OCI-LY1 (cell line): ENCODE results near the gene TCF25.

ENCODE experiments used
- H2AFZ ChIP-seq: fragments of 200-600 bp; sonication (generic), shearing (Covaris generic); 2 replicates; pipeline ENCODE4 v1.6.0; 2014; ENCODE audit warnings: antibody characterized with exemption, mild to moderate bottlenecking, low read length
- H3F3A ChIP-seq: fragments of 200-600 bp; sonication (generic), shearing (Covaris generic); 2 replicates; pipeline ENCODE4 v1.6.0; 2014; ENCODE audit warnings: mild to moderate bottlenecking, antibody characterized with exemption, low read length, moderate library complexity; ENCODE audit not compliant: insufficient read depth
- H3K27ac ChIP-seq: fragments of 200-600 bp; sonication (generic); 2 replicates; pipeline ENCODE4 v1.5.1; 2014; ENCODE audit warnings: low read length, mixed run types, mild to moderate bottlenecking, low read depth; ENCODE audit not compliant: poor library complexity, severe bottlenecking
- H3K27me3 ChIP-seq: fragments of 200-600 bp; sonication (generic); 2 replicates; pipeline ENCODE4 v1.6.0; 2014; ENCODE audit warnings: antibody characterized with exemption, mild to moderate bottlenecking, low read length, moderate library complexity; ENCODE audit not compliant: insufficient read depth
- H3K36me3 ChIP-seq: fragments of 200-600 bp; sonication (generic); 2 replicates; pipeline ENCODE4 v1.6.1; 2014; ENCODE audit warnings: mild to moderate bottlenecking, antibody characterized with exemption, low read length, moderate library complexity, mixed read lengths; ENCODE audit not compliant: insufficient read depth
- H3K4me1 ChIP-seq: fragments of 200-600 bp; sonication (generic); 2 replicates; pipeline ENCODE4 v1.5.1; 2014; ENCODE audit warnings: mild to moderate bottlenecking, low read length, moderate library complexity; ENCODE audit not compliant: insufficient read depth, severe bottlenecking
- H3K4me2 ChIP-seq: fragments of 200-600 bp; sonication (generic), shearing (Covaris generic); 2 replicates; pipeline ENCODE4 v1.6.1; 2014; ENCODE audit warnings: low read length
- H3K4me3 ChIP-seq: fragments of 200-600 bp; sonication (generic); 2 replicates; pipeline ENCODE4 v1.5.1; 2014; ENCODE audit warnings: low read length, low read depth, mild to moderate bottlenecking, mixed read lengths; ENCODE audit not compliant: poor library complexity, severe bottlenecking
- H3K79me2 ChIP-seq: fragments of 200-600 bp; shearing (Covaris generic); 2 replicates; pipeline ENCODE4 v1.6.1; 2016; ENCODE audit warnings: mixed run types, low read length, mixed read lengths; ENCODE audit not compliant: insufficient read depth
- H3K9ac ChIP-seq: fragments of 200-600 bp; sonication (generic), shearing (Covaris generic); 2 replicates; pipeline ENCODE4 v1.6.1; 2014; ENCODE audit warnings: mild to moderate bottlenecking, low read length, mixed read lengths
- H3K9me2 ChIP-seq: fragments of 200-600 bp; sonication (generic), shearing (Covaris generic); 2 replicates; pipeline ENCODE4 v1.6.1; 2014; ENCODE audit warnings: low read depth, mild to moderate bottlenecking, low read length, mixed read lengths
- H3K9me3 ChIP-seq: fragments of 200-600 bp; shearing (Covaris generic); 2 replicates; pipeline ENCODE4 v1.6.1; 2014; ENCODE audit warnings: low read length, mixed read lengths
- H4K20me1 ChIP-seq: fragments of 200-600 bp; sonication (generic), shearing (Covaris generic); 2 replicates; pipeline ENCODE4 v1.6.0; 2016; ENCODE audit warnings: mild to moderate bottlenecking, low read length; ENCODE audit not compliant: insufficient read depth
- EZH2 ChIP-seq: fragments of 200-600 bp; sonication (generic), shearing (Covaris generic); IDR thresholded peaks from 2 replicates; pipeline ENCODE4 v1.8.0; 2017; ENCODE audit warnings: borderline replicate concordance, mixed run types, mild to moderate bottlenecking, antibody characterized with exemption, low read length, moderate library complexity, mixed read lengths
- TF ChIP-seq, protein P1 (sequence below): fragments of 200-600 bp; sonication (generic), shearing (Covaris generic); IDR thresholded peaks from 2 replicates; pipeline ENCODE4 v1.5.1; 2017; ENCODE audit warnings: mild to moderate bottlenecking, antibody characterized with exemption, low read length, moderate library complexity, mixed read lengths

Gene TCF25

DNA sequence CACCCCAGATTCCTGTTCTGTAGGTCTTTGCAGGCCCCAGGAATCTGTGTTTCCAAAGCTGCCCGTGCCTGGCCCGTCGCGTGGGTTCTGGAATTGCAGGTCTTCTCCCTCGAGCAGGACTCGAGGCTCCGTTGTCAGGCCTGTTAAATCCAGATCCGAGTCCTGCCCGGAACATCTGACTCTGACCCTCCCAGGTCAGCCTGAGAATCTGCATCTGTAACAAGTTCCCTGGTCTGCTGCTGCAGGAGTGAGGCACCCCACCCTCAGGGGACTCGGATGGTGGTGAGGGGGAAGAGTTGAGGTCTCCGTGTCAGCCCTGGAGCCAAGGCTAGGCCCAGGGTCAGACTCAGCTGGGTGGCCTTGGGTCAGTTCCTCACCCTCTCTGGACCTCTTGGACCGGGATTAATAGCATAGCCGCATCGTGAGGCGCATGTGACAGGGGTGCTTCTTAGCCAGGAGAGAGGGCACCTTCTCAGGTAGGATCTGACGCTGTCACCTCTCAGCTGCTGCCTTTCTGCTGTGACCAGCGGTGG lies 36.3 kb upstream of the TCF25 start:
- Histone ChIP-seq H3K36me3 (no peaks in the 10 kb centered on the region; the same call in 1 of the 2 replicates), H2AFZ (0 out of 2 replicates have a peak overlapping the region, but pooled peaks have one; percentile 37), H3K79me2 (no peaks in the 10 kb centered on the region), H3K4me3 (peak overlapping the region; percentile 49), H3K27me3 (no peaks in the 10 kb centered on the region), H3K9me2 (no peaks in the 10 kb centered on the region), H3F3A (no peaks in the 10 kb centered on the region), H3K9ac (peak overlapping the region; percentile 48; the same call in 1 of the 2 replicates), H4K20me1 (no peaks in the 10 kb centered on the region), H3K9me3 (no peaks in the 10 kb centered on the region), H3K27ac (peak overlapping the region; percentile 52), H3K4me2 (peak overlapping the region; percentile 66), H3K4me1 (peaks cover 35% of the 10 kb centered on the region)
- TF ChIP-seq, protein P1, sequence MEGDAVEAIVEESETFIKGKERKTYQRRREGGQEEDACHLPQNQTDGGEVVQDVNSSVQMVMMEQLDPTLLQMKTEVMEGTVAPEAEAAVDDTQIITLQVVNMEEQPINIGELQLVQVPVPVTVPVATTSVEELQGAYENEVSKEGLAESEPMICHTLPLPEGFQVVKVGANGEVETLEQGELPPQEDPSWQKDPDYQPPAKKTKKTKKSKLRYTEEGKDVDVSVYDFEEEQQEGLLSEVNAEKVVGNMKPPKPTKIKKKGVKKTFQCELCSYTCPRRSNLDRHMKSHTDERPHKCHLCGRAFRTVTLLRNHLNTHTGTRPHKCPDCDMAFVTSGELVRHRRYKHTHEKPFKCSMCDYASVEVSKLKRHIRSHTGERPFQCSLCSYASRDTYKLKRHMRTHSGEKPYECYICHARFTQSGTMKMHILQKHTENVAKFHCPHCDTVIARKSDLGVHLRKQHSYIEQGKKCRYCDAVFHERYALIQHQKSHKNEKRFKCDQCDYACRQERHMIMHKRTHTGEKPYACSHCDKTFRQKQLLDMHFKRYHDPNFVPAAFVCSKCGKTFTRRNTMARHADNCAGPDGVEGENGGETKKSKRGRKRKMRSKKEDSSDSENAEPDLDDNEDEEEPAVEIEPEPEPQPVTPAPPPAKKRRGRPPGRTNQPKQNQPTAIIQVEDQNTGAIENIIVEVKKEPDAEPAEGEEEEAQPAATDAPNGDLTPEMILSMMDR = no peak
- no peak for TF ChIP-seq EZH2

DNA sequence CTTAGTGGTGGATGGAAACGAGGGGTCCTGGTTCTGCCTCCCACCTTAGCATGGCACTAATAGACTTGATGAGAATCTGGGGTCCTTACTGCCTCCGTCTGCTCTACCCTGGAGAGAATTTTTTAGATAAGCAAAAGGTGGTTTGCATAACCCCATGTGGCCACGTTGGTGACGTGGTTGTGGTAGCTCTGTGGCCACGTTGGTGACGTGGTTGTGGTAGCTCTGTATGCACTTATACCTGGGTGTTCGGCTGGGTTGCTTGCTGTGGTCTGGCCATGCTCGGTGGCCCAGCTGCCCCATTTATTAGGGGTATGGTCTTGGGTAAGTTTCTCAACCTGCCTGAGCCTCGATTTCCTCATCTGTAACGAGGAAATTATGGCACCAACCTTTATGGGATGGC lies 32.1 kb upstream of the TCF25 start:
- Histone ChIP-seq H3K9me3 (no peaks in the 10 kb centered on the region), H3F3A (no peaks in the 10 kb centered on the region), H3K36me3 (no peaks in the 10 kb centered on the region), H3K79me2 (no peaks in the 10 kb centered on the region), H3K4me3 (no peak overlapping the region), H3K4me2 (no peak overlapping the region), H3K4me1 (peaks cover 61% of the 10 kb centered on the region), H3K27ac (no peak overlapping the region), H4K20me1 (no peaks in the 10 kb centered on the region), H2AFZ (no peak overlapping the region), H3K27me3 (no peaks in the 10 kb centered on the region), H3K9me2 (no peaks in the 10 kb centered on the region), H3K9ac (no peak overlapping the region)
- no peak for TF ChIP-seq EZH2
- TF ChIP-seq, protein P1 = no peak

DNA sequence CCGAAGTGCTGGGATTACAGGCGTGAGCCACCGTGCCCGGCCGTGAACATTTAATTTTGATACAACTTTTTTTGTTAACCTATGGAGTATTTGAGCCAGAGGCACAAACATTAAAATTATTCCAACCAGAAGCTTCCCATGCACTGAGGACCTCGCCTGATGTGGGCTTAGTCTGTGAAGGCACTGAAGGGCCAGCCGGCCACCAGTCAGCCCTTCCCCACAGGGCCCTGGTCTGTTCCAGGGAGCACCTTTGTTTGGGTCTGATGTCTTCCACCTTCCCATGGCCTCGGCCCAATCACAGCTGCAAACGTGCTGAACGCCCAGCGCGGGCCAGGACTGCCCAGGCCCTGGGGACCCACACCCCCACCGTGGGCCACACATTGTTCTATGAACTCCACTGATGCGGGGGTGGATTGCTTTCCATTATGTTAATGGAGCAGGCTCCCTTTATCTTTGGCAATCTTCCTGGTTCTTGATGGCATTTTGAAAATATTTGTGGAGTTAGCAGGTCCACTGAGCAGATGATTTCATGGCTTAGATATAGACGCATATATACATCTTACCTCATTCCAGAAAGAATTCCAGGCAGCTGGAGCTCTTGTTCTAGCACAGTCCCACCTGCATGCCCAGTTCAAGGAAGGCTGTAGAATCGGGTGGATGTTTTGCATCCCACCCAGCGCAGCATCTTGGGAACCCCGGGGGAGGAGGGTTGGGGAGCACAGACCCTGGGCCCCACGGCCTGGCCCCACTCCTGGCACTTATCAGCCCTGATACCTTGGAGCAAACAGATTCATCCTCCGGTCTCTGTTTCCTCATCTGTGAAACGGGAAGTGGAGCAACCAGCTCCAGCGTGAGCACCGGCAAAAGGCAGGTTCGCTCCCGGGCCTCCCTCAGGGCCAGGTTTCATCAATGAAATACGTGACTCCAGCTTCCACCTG lies 30.7 kb upstream of the TCF25 start:
- H4K20me1 ChIP-seq = no peaks in the 10 kb centered on the region
- H3F3A ChIP-seq = no peaks in the 10 kb centered on the region
- H3K27me3 ChIP-seq = no peaks in the 10 kb centered on the region
- no peak overlapping the region for H2AFZ ChIP-seq
- H3K4me1 ChIP-seq = peaks cover 47% of the 10 kb centered on the region
- no peak for TF ChIP-seq EZH2
- TF ChIP-seq, protein P1 = no peak
- no peak overlapping the region for H3K9ac ChIP-seq
- H3K79me2 ChIP-seq = no peaks in the 10 kb centered on the region
- H3K9me3 ChIP-seq = no peaks in the 10 kb centered on the region
- no peak overlapping the region for H3K4me2 ChIP-seq
- no peak overlapping the region for H3K4me3 ChIP-seq
- H3K27ac ChIP-seq = no peak overlapping the region
- no peaks in the 10 kb centered on the region for H3K36me3 ChIP-seq
- H3K9me2 ChIP-seq = no peaks in the 10 kb centered on the region
